DND-41 (cell line): ENCODE results near the gene C10orf88.

ENCODE experiments used
- ATAC-seq: fragments of 200-7000 bp; cut with Tn5 transposase; 3 replicates; pipeline ENCODE4 v1.9.1; 2021; ENCODE audit warnings: low read depth; ENCODE audit not compliant: insufficient read depth
- DNase-seq: peaks from one replicate; pipeline ENCODE4 v3.0.0-alpha.2; 2020
- H2AFZ ChIP-seq: 2 replicates; pipeline ENCODE4 v1.6.0; 2012; ENCODE audit warnings: low read depth, low read length
- H3K27ac ChIP-seq: 2 replicates; pipeline ENCODE4 v1.5.1; 2012; ENCODE audit warnings: low read length, inconsistent platforms
- H3K27me3 ChIP-seq: fragments of 200-600 bp; sonication (generic); 2 replicates; pipeline ENCODE4 v1.6.0; 2012; ENCODE audit warnings: low read length, mild to moderate bottlenecking, inconsistent platforms; ENCODE audit not compliant: insufficient read depth, poor library complexity
- H3K36me3 ChIP-seq: 2 replicates; pipeline ENCODE4 v1.5.1; 2012; ENCODE audit warnings: low read length, inconsistent platforms; ENCODE audit not compliant: insufficient read depth
- H3K4me1 ChIP-seq: 2 replicates; pipeline ENCODE4 v1.5.1; 2012; ENCODE audit warnings: mild to moderate bottlenecking, low read length; ENCODE audit not compliant: insufficient read depth
- H3K4me2 ChIP-seq: 2 replicates; pipeline ENCODE4 v1.6.0; 2012; ENCODE audit warnings: mild to moderate bottlenecking, moderate library complexity, low read length, inconsistent platforms; ENCODE audit not compliant: insufficient read depth
- H3K4me3 ChIP-seq, 2 experiments: fragments of 200-600 bp in 1 of 2; shearing (Covaris generic) in 1 of 2; 2 replicates each; pipeline ENCODE4 v1.5.1; 2012 to 2016; ENCODE audit warnings: inconsistent platforms in 2 of 2, low read length in 2 of 2, mild to moderate bottlenecking in 2 of 2, low read depth in 1 of 2, moderate library complexity in 1 of 2
- H3K79me2 ChIP-seq: 2 replicates; pipeline ENCODE4 v1.6.0; 2012; ENCODE audit warnings: low read length, inconsistent platforms; ENCODE audit not compliant: insufficient read depth
- H3K9ac ChIP-seq: 2 replicates; pipeline ENCODE4 v1.6.0; 2012; ENCODE audit warnings: low read depth, mild to moderate bottlenecking, inconsistent platforms, low read length, moderate library complexity
- H3K9me3 ChIP-seq: 2 replicates; pipeline ENCODE4 v1.5.1; 2012; ENCODE audit warnings: low read length, moderate library complexity, mild to moderate bottlenecking, inconsistent platforms; ENCODE audit not compliant: insufficient read depth, severe bottlenecking
- H4K20me1 ChIP-seq: 2 replicates; pipeline ENCODE4 v1.6.0; 2012; ENCODE audit warnings: low read length; ENCODE audit not compliant: insufficient read depth
- CTCF ChIP-seq: IDR thresholded peaks from 2 replicates; pipeline ENCODE4 v1.5.1; 2012; ENCODE audit warnings: borderline replicate concordance, low read length, moderate library complexity, mild to moderate bottlenecking; ENCODE audit not compliant: poor library complexity, severe bottlenecking; ENCODE audit errors: extremely low read depth
- EZH2 ChIP-seq: IDR thresholded peaks from 3 replicates; pipeline ENCODE4 v1.6.1; 2012; ENCODE audit warnings: borderline replicate concordance, low read depth, mild to moderate bottlenecking, moderate library complexity, low read length, inconsistent platforms; ENCODE audit not compliant: severe bottlenecking

C10orf88 gene

GRCh38 chr10:122968698-122969097 is 14.7 kb upstream of the C10orf88 start:
- H2AFZ ChIP-seq: no peak overlapping the region
- H3K9ac ChIP-seq: no peak overlapping the region
- no peak for ATAC-seq
- no peaks in the 10 kb centered on the region for H3K27me3 ChIP-seq
- H3K27ac ChIP-seq: no peak overlapping the region
- H3K36me3 ChIP-seq: peaks cover 18% of the 10 kb centered on the region
- no peak overlapping the region for H3K4me3 ChIP-seq
- no peak overlapping the region for H3K4me2 ChIP-seq
- TF ChIP-seq CTCF: no peak
- no peak for TF ChIP-seq EZH2
- no peak for DNase-seq
- H3K79me2 ChIP-seq: no peaks in the 10 kb centered on the region
- H4K20me1 ChIP-seq: no peaks in the 10 kb centered on the region
- H3K9me3 ChIP-seq: peaks cover 23% of the 10 kb centered on the region
- no peaks in the 10 kb centered on the region for H3K4me1 ChIP-seq

- no peak for DNase-seq
- no peak for ATAC-seq
- Histone ChIP-seq H3K4me2 (no peak overlapping the region), H4K20me1 (no peaks in the 10 kb centered on the region), H3K9ac (no peak overlapping the region), H3K27ac (no peak overlapping the region), H3K4me1 (no peaks in the 10 kb centered on the region), H3K79me2 (peaks cover 4% of the 10 kb centered on the region; the same call in 1 of the 2 replicates), H3K27me3 (no peaks in the 10 kb centered on the region), H2AFZ (no peak overlapping the region), H3K9me3 (peaks cover 23% of the 10 kb centered on the region), H3K36me3 (peaks cover 29% of the 10 kb centered on the region), H3K4me3 (no peak overlapping the region)
- no peak for TF ChIP-seq CTCF
Observed at GRCh38 chr10:122966879-122967278, 12.9 kb upstream of the C10orf88 start.

- Histone ChIP-seq H3K27me3 (no peaks in the 10 kb centered on the region), H3K9ac (no peak overlapping the region), H2AFZ (no peak overlapping the region), H3K4me1 (no peaks in the 10 kb centered on the region), H3K36me3 (peaks cover 37% of the 10 kb centered on the region), H3K9me3 (peaks cover 23% of the 10 kb centered on the region), H4K20me1 (no peaks in the 10 kb centered on the region), H3K79me2 (peaks cover 30% of the 10 kb centered on the region), H3K4me2 (no peak overlapping the region), H3K4me3 (no peak overlapping the region), H3K27ac (no peak overlapping the region)
- DNase-seq (no peak), ATAC-seq (no peak)
- no peak for TF ChIP-seq CTCF
- TF ChIP-seq EZH2: no peak
Observed at GRCh38 chr10:122962405-122962804, 8.4 kb upstream of the C10orf88 start.

GRCh38 chr10:122957474-122957873 is 3.4 kb upstream of the C10orf88 start:
- Histone ChIP-seq H3K4me2 (0 out of 2 replicates have a peak overlapping the region, but pooled peaks have one; percentile 2), H3K9me3 (no peaks in the 10 kb centered on the region), H3K79me2 (peaks cover 70% of the 10 kb centered on the region), H3K4me1 (peaks cover 37% of the 10 kb centered on the region), H3K36me3 (peaks cover 15% of the 10 kb centered on the region; the same call in 1 of the 2 replicates), H3K27me3 (no peaks in the 10 kb centered on the region), H3K9ac (no peak overlapping the region), H3K27ac (no peak overlapping the region), H3K4me3 (no peak overlapping the region), H2AFZ (no peak overlapping the region), H4K20me1 (no peaks in the 10 kb centered on the region)
- TF ChIP-seq CTCF (no peak), EZH2 (no peak)
- ATAC-seq (no peak), DNase-seq (no peak)
